Stomach (tissue), 4 donors: Measurements from ENCODE around the gene OPN3.

Source experiments
- CTCF ChIP-seq, 7 experiments: fragments of 450-650 bp in 4 of 7; fragments of 200-600 bp in 3 of 7; sonication (generic) in 3 of 7; IDR thresholded peaks; one replicate each; pipeline ENCODE4 v1.5.1; 2016 to 2019; ENCODE audit warnings: antibody characterized with exemption in 7 of 7, control low read depth in 2 of 7, mild to moderate bottlenecking in 1 of 7
- EP300 ChIP-seq: sonication (generic); formaldehyde crosslinking; IDR thresholded peaks from one replicate; pipeline ENCODE4 v1.6.1; 2017; ENCODE audit warnings: antibody characterized with exemption
- POLR2A ChIP-seq, 4 donors: fragments of 450-650 bp; IDR thresholded peaks; one replicate each; pipeline ENCODE4 v1.6.1; 2016; ENCODE audit warnings: antibody characterized with exemption in 4 of 4, control low read depth in 2 of 4, mild to moderate bottlenecking in 1 of 4, moderate library complexity in 1 of 4
- POLR2AphosphoS5 ChIP-seq, 3 donors: sonication (generic); formaldehyde crosslinking; IDR thresholded peaks; one replicate each; pipeline ENCODE4 v1.6.1; 2016; ENCODE audit warnings: antibody characterized with exemption in 3 of 3

- TF ChIP-seq CTCF (IDR thresholded peaks at IDR 0.05), result no peak
- TF ChIP-seq EP300, result no peak
- no peak for TF ChIP-seq POLR2A (IDR thresholded peaks at IDR 0.05)
- no peak for TF ChIP-seq POLR2AphosphoS5 (IDR thresholded peaks at IDR 0.05)
These were observed 92.2 kb downstream of the OPN3 start for GRCh38 chr1:241548008-241548407.
